Spleen (tissue), 7 donors: ENCODE measurements around the gene SRA1.

Source experiments
- CTCF ChIP-seq, 11 experiments: fragments of 200-600 bp in 7 of 11; fragments of 450-650 bp in 4 of 11; sonication (generic) in 4 of 11; IDR thresholded peaks in 8 of 11; conservative IDR thresholded peaks in 3 of 11; 1 replicate in 7 of 11; 2 replicates in 4 of 11; pipeline versions ENCODE4 v1.4.0 to v1.8.0; 2016 to 2021; ENCODE audit warnings: antibody characterized with exemption in 11 of 11, inconsistent platforms in 4 of 11, mild to moderate bottlenecking in 1 of 11
- POLR2A ChIP-seq, 3 donors: fragments of 450-650 bp; IDR thresholded peaks; one replicate each; pipeline ENCODE4 v1.5.1; 2017; ENCODE audit warnings: antibody characterized with exemption in 3 of 3, mild to moderate bottlenecking in 1 of 3
- POLR2AphosphoS5 ChIP-seq, 3 donors: sonication (generic); formaldehyde crosslinking; IDR thresholded peaks; one replicate each; pipeline ENCODE4 v1.5.1; 2017; ENCODE audit warnings: antibody characterized with exemption in 3 of 3
- donor health status: DM: no; HTN: no; CAD: no; lungs with moderate emphysema.
- donor health status: DM: no; HTN: no; CAD: no.
- donor health status: DM: no; HTN: no; CAD: no.

GRCh38 chr5:140554454-140554853, 2.8 kb downstream of the SRA1 start:
- TF ChIP-seq CTCF (IDR thresholded peaks at IDR 0.05 in 8 of 11, conservative IDR thresholded peaks at IDR 0.05 in 3 of 11): no peak
- TF ChIP-seq POLR2AphosphoS5 (IDR thresholded peaks at IDR 0.05): no peak
- no peak for TF ChIP-seq POLR2A (IDR thresholded peaks at IDR 0.05)
